BLaER1 treated with 17β-estradiol and CSF1 and Interleukin-3, amounts not matched to agents 10 nM and 100 nM (cell line): ENCODE results near the gene TCFL5.
A peak's percentile ranks its signal among the peaks of the same experiment; 100 is the strongest.

Source experiments
- H3K27ac ChIP-seq, 11 experiments: shearing (Covaris generic); formaldehyde crosslinking; 2 replicates each; pipeline ENCODE4 v1.8.1; 2022
- H3K27me3 ChIP-seq, 11 experiments: shearing (Covaris generic); formaldehyde crosslinking; 2 replicates each; pipeline ENCODE4 v1.8.1; 2022
- H3K36me3 ChIP-seq, 11 experiments: shearing (Covaris generic); formaldehyde crosslinking; 2 replicates each; pipeline ENCODE4 v1.8.1; 2022
- H3K4me1 ChIP-seq, 10 experiments: shearing (Covaris generic); formaldehyde crosslinking; 2 replicates each; pipeline ENCODE4 v1.8.1; 2022
- H3K4me2 ChIP-seq, 11 experiments: shearing (Covaris generic); formaldehyde crosslinking; 2 replicates each; pipeline ENCODE4 v1.8.1; 2022
- H3K4me3 ChIP-seq, 10 experiments: shearing (Covaris generic); formaldehyde crosslinking; 2 replicates each; pipeline ENCODE4 v1.8.1; 2022
- H3K9ac ChIP-seq, 11 experiments: shearing (Covaris generic); formaldehyde crosslinking; 2 replicates each; pipeline ENCODE4 v1.8.1; 2022
- H3K9me3 ChIP-seq, 11 experiments: shearing (Covaris generic); formaldehyde crosslinking; replicated peaks in 1 of 11; 2 replicates each; pipeline ENCODE4 v1.8.1; 2022
- H4K20me1 ChIP-seq, 11 experiments: shearing (Covaris generic); formaldehyde crosslinking; 2 replicates each; pipeline ENCODE4 v1.8.1; 2022
- Cebpa-rat ChIP-seq, 11 experiments: shearing (Covaris generic); IDR thresholded peaks; 2 replicates each; pipeline ENCODE4 v1.8.1; 2022

The TCFL5 gene

DNA sequence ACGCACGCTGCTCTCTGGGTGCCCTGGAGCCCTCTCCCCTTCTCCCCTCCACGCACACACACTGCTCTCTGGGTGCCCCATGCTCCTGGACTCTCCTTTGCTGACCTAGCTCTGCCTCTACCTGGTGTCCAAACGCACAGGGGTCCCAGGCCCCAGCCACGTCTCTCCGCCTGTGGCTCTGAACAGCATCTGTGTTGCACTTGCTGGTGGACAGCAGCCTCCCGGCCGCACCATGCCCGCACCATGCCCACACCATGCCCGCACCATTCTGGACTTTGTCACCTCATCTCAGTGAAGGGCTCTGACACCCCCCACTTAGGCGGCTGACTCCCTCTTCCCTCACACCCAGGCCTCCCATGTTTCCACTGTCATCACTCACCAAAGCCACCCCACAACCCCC is 21.8 kb downstream of the TCFL5 start:
- Histone ChIP-seq H3K9me3 (peaks cover 0 to 9% (median 0%) of the 10 kb centered on the region in 11 experiments; a peak in 1 of 22 replicates), H3K4me1 (peaks cover 27 to 46% (median 39%) of the 10 kb centered on the region in 10 experiments), H3K9ac (no peak overlapping the region), H3K4me3 (no peak overlapping the region), H4K20me1 (no peaks in the 10 kb centered on the region), H3K27me3 (0 out of 22 replicates have a peak, but pooled peaks cover 0 to 4% (median 0%) of the 10 kb centered on the region in 11 experiments), H3K4me2 (no peak overlapping the region), H3K36me3 (peaks cover 0 to 47% (median 21%) of the 10 kb centered on the region in 11 experiments; a peak in 18 of 22 replicates), H3K27ac (0 out of 22 replicates have a peak overlapping the region, but pooled peaks of 1 of the 11 experiments have one; percentile 3)
- no peak for TF ChIP-seq Cebpa-rat (IDR thresholded peaks at IDR 0.05)

DNA sequence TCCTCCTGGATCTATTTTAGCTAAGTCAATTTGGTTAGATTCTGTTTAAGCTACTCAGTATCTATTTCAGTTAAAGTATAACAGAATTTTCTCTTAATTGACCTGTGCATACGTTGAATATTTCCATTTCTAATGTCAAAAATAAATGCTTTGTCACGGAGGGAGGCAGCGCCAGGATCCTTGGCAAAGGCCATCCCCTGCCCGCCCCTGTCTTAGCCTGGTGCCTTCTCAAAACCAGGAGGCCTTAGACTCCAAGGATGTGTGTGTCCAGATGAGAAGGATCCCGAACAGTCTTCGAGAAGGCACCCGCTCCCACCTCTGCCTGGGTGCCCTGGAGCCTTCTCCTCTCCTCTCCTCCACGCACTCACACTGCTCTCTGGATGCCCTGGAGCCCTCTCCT is 22.4 kb downstream of the TCFL5 start:
- Histone ChIP-seq H3K4me2 (no peak overlapping the region), H3K9ac (no peak overlapping the region), H3K36me3 (peaks cover 0 to 42% (median 17%) of the 10 kb centered on the region in 11 experiments; a peak in 15 of 22 replicates), H4K20me1 (no peaks in the 10 kb centered on the region), H3K9me3 (peaks cover 0 to 9% (median 0%) of the 10 kb centered on the region in 11 experiments; a peak in 1 of 22 replicates), H3K27ac (no peak overlapping the region), H3K27me3 (0 out of 22 replicates have a peak, but pooled peaks cover 0 to 4% (median 0%) of the 10 kb centered on the region in 11 experiments), H3K4me1 (peaks cover 27 to 52% (median 44%) of the 10 kb centered on the region in 10 experiments), H3K4me3 (no peak overlapping the region)
- no peak for TF ChIP-seq Cebpa-rat (IDR thresholded peaks at IDR 0.05)

DNA sequence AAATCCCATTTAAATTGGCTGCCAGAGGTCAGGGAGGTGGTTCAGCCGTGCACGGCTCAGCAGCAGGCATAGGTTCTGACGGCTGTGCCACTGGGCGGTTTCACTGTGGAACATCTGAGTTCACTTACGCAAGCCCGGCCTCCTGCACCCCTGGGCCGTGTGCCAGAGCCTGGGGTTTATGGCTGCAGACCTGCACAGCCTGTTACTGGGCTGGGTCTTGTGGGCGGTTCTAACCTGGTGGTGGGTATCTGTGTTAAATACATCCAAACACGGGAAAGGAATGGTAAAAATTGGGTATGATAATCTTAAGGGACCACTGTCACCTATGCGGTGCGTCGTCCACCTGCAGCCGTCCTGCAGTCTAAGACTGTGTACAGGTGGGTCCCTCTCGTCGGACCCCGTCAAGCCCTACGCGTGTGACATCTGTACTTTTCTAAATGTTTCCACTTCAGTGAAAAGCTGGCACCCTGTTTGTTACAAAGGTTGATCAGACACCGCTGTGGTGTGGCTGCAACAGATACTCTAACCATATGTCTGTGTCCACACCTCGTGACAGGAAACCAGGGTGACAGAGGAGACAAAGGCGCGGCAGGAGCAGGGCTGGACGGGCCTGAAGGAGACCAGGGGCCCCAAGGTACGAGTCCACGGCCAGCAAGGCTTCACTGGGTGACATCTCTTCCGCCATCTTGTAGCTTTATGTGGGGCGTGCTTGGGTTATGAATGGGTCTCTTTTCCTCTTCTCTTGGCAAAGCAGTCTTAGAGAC is 23.3 kb downstream of the TCFL5 start:
- Histone ChIP-seq H3K9me3 (peaks cover 0 to 9% (median 0%) of the 10 kb centered on the region in 11 experiments; a peak in 1 of 22 replicates), H3K4me3 (no peak overlapping the region), H3K27me3 (0 out of 22 replicates have a peak, but pooled peaks cover 0 to 4% (median 0%) of the 10 kb centered on the region in 11 experiments), H3K9ac (no peak overlapping the region), H3K36me3 (peaks cover 0 to 32% (median 10%) of the 10 kb centered on the region in 11 experiments; a peak in 9 of 22 replicates), H4K20me1 (no peaks in the 10 kb centered on the region), H3K27ac (peak overlapping the region in 5 of 11 experiments; percentile 16 to 24 (median 23); a peak in 6 of 22 replicates), H3K4me1 (peaks cover 27 to 61% (median 54%) of the 10 kb centered on the region in 10 experiments), H3K4me2 (peak overlapping the region; percentile 28 to 99 (median 68))
- TF ChIP-seq Cebpa-rat (IDR thresholded peaks at IDR 0.05), result peak in 2 of 11 experiments; percentile 29 to 42; a peak in 2 of 22 replicates

DNA sequence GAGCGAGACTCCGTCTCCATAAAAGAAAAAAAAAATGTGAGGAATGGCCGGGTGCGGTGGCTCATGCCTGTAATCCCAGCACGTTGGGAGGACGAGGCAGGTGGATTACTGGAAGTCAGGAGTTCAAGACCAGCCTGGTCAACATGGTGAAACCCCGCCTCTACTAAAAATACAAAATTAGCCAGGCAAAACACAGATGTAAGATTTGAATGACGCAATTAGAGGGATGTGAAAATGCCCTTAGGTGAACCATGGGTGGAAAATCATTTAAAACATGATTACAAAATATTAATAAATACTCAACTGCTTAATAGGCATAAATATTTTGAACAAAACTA is 23.9 kb downstream of the TCFL5 start:
- H3K27ac ChIP-seq, result peak overlapping the region in 3 of 11 experiments; percentile 19 to 42 (median 21); a peak in 2 of 22 replicates
- H3K9ac ChIP-seq, result no peak overlapping the region
- peaks cover 0 to 32% (median 10%) of the 10 kb centered on the region in 11 experiments; a peak in 9 of 22 replicates for H3K36me3 ChIP-seq
- H3K4me1 ChIP-seq, result peaks cover 32 to 63% (median 59%) of the 10 kb centered on the region in 10 experiments
- H3K9me3 ChIP-seq, result peaks cover 0 to 9% (median 0%) of the 10 kb centered on the region in 11 experiments; a peak in 1 of 22 replicates
- H3K4me3 ChIP-seq, result no peak overlapping the region
- no peaks in the 10 kb centered on the region for H4K20me1 ChIP-seq
- no peak; a peak in 1 of 22 replicates for TF ChIP-seq Cebpa-rat (IDR thresholded peaks at IDR 0.05)
- peak overlapping the region; percentile 28 to 99 (median 68) for H3K4me2 ChIP-seq
- 0 out of 22 replicates have a peak, but pooled peaks cover 0 to 4% (median 0%) of the 10 kb centered on the region in 11 experiments for H3K27me3 ChIP-seq

DNA sequence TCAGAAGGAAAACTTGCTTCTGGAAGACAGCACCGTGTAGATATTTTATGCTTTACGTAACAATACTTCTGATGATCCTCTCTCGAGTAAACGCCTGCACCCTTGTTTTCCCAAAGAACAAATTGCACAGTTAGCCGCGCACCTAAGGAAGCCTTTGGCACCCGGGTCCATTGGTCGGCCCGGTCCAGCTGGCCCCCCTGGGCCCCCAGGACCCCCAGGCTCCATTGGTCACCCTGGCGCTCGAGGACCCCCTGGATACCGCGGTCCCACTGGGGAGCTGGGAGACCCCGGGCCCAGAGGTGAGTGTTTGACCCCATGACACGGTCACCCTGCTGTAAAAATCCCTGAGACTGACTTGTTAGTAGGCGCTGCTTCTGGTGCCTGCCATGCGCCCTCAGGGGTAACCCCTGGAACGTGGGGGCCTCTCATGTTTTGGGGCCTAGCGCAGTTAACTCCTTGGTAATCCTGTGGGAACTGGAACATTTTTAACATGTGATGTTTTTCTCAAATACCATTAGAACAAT is 24.6 kb downstream of the TCFL5 start:
- Histone ChIP-seq H3K9me3 (peaks cover 0 to 9% (median 0%) of the 10 kb centered on the region in 11 experiments; a peak in 1 of 22 replicates), H4K20me1 (0 out of 22 replicates have a peak, but pooled peaks cover 0 to 5% (median 0%) of the 10 kb centered on the region in 11 experiments), H3K27me3 (0 out of 22 replicates have a peak, but pooled peaks cover 0 to 4% (median 0%) of the 10 kb centered on the region in 11 experiments), H3K4me1 (peaks cover 40 to 69% (median 67%) of the 10 kb centered on the region in 10 experiments), H3K36me3 (peaks cover 0 to 32% (median 10%) of the 10 kb centered on the region in 11 experiments; a peak in 9 of 22 replicates), H3K4me2 (peak overlapping the region; percentile 9 to 99 (median 74); a peak in 19 of 22 replicates), H3K9ac (no peak overlapping the region), H3K4me3 (no peak overlapping the region), H3K27ac (peak overlapping the region in 5 of 11 experiments; percentile 2 to 42 (median 21); a peak in 3 of 22 replicates)
- no peak for TF ChIP-seq Cebpa-rat (IDR thresholded peaks at IDR 0.05)

DNA sequence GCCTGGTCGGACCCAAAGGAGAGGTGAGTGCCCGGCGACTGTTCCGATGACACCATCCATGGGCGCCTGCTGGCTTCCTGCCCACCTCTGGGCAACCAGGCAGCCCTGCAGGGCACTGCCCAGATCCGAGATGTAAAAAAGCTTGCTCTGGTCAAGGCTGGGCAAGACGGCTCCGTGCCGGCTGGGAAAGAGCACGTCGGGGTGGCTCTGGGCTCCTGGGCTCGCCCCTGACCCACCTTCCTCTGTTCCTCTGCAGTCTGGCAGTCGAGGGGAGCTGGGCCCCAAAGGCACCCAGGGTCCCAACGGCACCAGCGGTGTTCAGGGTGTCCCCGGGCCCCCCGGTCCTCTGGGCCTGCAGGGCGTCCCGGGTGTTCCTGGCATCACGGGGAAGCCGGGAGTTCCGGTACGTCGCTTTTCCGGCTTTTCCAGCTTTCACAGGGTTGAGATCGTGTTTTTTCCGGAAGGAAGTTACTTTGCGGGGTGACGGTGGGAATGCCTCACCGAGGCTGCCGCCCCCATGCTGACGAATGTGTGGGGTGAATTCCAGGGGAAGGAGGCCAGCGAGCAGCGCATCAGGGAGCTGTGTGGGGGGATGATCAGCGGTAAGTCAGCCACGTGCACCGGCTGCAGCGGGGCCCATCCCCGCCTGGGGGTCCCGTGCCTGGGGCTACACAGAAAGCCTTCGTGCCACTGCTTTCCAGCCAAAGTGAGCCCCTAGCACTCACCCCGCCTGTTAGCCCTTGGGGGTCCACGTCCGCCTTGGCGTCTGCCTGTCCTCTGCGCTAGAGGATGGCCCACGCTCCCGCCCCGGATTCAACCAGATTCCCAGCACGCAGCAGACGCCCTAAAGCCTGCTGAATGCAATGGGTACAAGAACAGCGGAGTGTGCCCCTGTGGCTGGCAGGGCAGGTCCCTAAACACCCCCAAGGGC is 25.4 kb downstream of the TCFL5 start:
- no peak for TF ChIP-seq Cebpa-rat (IDR thresholded peaks at IDR 0.05)
- peaks cover 48 to 77% (median 75%) of the 10 kb centered on the region in 10 experiments for H3K4me1 ChIP-seq
- 0 out of 22 replicates have a peak, but pooled peaks cover 0 to 7% (median 0%) of the 10 kb centered on the region in 11 experiments for H4K20me1 ChIP-seq
- H3K27me3 ChIP-seq, result 0 out of 22 replicates have a peak, but pooled peaks cover 0 to 4% (median 0%) of the 10 kb centered on the region in 11 experiments
- H3K4me2 ChIP-seq, result peak overlapping the region; percentile 50 to 99 (median 76)
- H3K4me3 ChIP-seq, result no peak overlapping the region
- H3K36me3 ChIP-seq, result peaks cover 0 to 24% (median 10%) of the 10 kb centered on the region in 11 experiments; a peak in 9 of 22 replicates
- peak overlapping the region in 5 of 11 experiments; percentile 0 to 40 (median 21); a peak in 5 of 22 replicates for H3K27ac ChIP-seq
- peaks cover 0 to 9% (median 0%) of the 10 kb centered on the region in 11 experiments; a peak in 1 of 22 replicates for H3K9me3 ChIP-seq
- peak overlapping the region in 1 of 11 experiments; percentile 13; a peak in 2 of 22 replicates for H3K9ac ChIP-seq

DNA sequence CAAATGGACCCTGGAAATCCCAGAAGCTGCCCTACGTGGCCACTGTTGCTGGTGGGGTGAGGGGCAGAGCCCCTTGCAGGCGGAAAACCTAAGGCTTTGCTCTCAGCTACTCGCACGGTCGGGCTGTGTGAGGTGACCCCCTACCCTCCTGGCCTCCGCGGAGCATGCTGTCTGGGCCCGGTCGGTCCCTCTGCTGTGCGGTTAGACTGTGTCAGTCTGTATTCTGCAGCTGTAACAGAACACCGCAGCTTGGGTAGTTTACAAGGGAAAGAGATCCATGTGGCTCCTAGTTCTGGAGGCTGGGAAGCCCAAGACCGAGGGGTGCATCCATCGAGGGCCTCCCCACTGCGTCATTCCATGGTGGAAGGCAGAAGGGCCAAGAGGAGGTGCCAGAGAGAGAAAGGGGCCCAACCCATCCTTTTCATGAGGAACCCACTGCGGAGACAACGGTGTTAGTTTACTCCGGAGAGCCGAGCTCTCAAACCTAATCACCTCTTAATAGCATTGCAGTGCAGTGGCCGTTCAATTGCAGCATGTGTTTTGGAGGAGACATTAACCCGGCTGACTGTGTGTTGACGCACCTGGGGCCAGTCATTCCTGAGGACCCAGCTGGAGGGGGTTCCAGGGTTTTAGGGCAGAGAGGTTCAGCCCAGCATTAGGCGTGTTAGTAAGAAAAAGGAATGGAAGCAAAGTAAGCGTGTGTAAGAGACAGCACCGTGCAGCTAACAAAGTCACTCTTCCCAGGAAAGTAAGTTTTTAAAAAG is 26.5 kb downstream of the TCFL5 start:
- Histone ChIP-seq H3K27ac (no peak overlapping the region), H3K9me3 (peaks cover 0 to 9% (median 0%) of the 10 kb centered on the region in 11 experiments; a peak in 1 of 22 replicates), H3K9ac (no peak overlapping the region), H4K20me1 (0 out of 22 replicates have a peak, but pooled peaks cover 0 to 7% (median 0%) of the 10 kb centered on the region in 11 experiments), H3K4me1 (peaks cover 56 to 86% (median 84%) of the 10 kb centered on the region in 10 experiments), H3K4me3 (no peak overlapping the region), H3K36me3 (peaks cover 0 to 14% (median under 1%) of the 10 kb centered on the region in 11 experiments; a peak in 7 of 22 replicates), H3K4me2 (peak overlapping the region in 8 of 11 experiments; percentile 20 to 99 (median 72); a peak in 12 of 22 replicates), H3K27me3 (peaks cover 0 to 5% (median 0%) of the 10 kb centered on the region in 11 experiments; a peak in 2 of 22 replicates)
- TF ChIP-seq Cebpa-rat (IDR thresholded peaks at IDR 0.05), result no peak
